ENCODE results near the gene RBMS3. TPM values are rescaled to one million over a fixed set of nuclear protein-coding genes. Genes with fewer than 3 reads are reported as not detected.

RBMS3 gene
- total RNA-seq, 1 donor from 2014 or later: 0.47 TPM

DNA sequence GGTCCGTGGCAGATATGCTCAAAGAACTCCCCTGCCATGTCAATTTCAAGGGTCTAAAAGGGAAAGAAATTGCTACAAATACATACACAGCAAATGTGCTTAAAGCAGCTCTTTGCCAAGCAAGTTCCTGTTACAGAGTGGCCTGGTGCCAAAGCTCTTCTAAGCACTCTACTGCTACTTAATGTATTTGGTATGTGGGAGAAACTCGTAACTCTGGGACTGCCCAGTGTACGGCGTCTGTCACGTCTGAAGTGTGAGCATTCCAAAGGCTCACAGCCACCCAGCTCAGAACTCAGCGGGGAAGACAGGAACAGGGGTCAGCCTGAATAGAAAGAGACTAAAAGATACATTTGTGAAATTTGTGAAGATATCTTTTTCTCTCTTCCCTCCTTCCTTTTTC is 54.6 kb downstream of the RBMS3 start:
- no peak overlapping the region for H3K4me2 ChIP-seq
- no peak overlapping the region for H3K27ac ChIP-seq
- H2AFZ ChIP-seq (replicated peaks): no peak overlapping the region

DNA sequence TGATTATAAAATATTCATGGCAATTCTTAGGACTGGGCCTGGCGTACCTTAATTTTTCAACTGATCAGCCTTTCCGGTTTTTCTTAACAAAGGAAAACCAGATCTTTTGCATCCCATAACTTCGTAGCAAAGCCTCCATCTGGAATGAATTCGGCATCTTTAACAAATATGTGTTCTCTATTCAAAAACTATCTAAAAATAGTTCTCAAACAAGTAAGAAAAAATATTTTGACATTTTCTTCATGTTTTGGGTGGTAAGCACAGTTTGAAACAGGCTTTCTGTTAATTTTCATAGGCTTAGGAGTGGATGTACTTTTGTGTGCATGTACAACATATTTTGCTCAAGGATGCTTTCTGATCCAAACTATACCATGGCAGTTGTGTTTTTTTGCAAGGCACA is 55.1 kb downstream of the RBMS3 start:
- Mint-ChIP-seq H3K36me3 (no peaks in the 10 kb centered on the region), H3K27ac (no peak overlapping the region), H3K4me1 (peaks cover 22% of the 10 kb centered on the region), H3K9me3 (no peaks in the 10 kb centered on the region), H3K4me3 (peak overlapping the region; percentile 15), H3K27me3 (ENCODE audit: insufficient read depth, low read depth) (no peaks in the 10 kb centered on the region)
- Histone ChIP-seq H3K4me2 (no peak overlapping the region), H3K27ac (no peak overlapping the region), H2AFZ (replicated peaks) (no peak overlapping the region), H3K4me3 (no peak overlapping the region), H3K9me3 (ENCODE audit: low read depth) (no peaks in the 10 kb centered on the region), H3K9ac (no peak overlapping the region), H3K4me1 (peaks cover 5% of the 10 kb centered on the region), H4K20me1 (ENCODE audit: low read depth) (no peaks in the 10 kb centered on the region), H3K36me3 (no peaks in the 10 kb centered on the region), H3K79me2 (ENCODE audit: low read depth) (no peaks in the 10 kb centered on the region), H3F3A (ENCODE audit: low read depth) (no peaks in the 10 kb centered on the region), H3K27me3 (no peaks in the 10 kb centered on the region)
- DNase-seq (ENCODE audit: low spot score): no peak
- TF ChIP-seq, protein P1, sequence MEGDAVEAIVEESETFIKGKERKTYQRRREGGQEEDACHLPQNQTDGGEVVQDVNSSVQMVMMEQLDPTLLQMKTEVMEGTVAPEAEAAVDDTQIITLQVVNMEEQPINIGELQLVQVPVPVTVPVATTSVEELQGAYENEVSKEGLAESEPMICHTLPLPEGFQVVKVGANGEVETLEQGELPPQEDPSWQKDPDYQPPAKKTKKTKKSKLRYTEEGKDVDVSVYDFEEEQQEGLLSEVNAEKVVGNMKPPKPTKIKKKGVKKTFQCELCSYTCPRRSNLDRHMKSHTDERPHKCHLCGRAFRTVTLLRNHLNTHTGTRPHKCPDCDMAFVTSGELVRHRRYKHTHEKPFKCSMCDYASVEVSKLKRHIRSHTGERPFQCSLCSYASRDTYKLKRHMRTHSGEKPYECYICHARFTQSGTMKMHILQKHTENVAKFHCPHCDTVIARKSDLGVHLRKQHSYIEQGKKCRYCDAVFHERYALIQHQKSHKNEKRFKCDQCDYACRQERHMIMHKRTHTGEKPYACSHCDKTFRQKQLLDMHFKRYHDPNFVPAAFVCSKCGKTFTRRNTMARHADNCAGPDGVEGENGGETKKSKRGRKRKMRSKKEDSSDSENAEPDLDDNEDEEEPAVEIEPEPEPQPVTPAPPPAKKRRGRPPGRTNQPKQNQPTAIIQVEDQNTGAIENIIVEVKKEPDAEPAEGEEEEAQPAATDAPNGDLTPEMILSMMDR (IDR thresholded peaks at IDR 0.05): no peak
- TF ChIP-seq EZH2phosphoT487 (IDR thresholded peaks at IDR 0.05): no peak

More for the DNA sequence above, 54.6 kb downstream of the RBMS3 start:
- no peaks in the 10 kb centered on the region for H3K9me3 ChIP-seq (ENCODE audit: low read depth)
- Mint-ChIP-seq H3K27ac (peak overlapping the region; percentile 80), H3K4me1 (peaks cover 22% of the 10 kb centered on the region), H3K4me3 (peak overlapping the region; percentile 15), H3K9me3 (no peaks in the 10 kb centered on the region), H3K36me3 (no peaks in the 10 kb centered on the region), H3K27me3 (ENCODE audit: insufficient read depth, low read depth) (no peaks in the 10 kb centered on the region)
- TF ChIP-seq, protein P1 (IDR thresholded peaks at IDR 0.05): no peak
- TF ChIP-seq EZH2 (IDR thresholded peaks at IDR 0.05) (no peak), EZH2phosphoT487 (IDR thresholded peaks at IDR 0.05) (no peak)
- DNase-seq (ENCODE audit: low spot score): peak; percentile 49
- no peaks in the 10 kb centered on the region for H3K36me3 ChIP-seq
- no peaks in the 10 kb centered on the region for H4K20me1 ChIP-seq (ENCODE audit: low read depth)
- H3K4me3 ChIP-seq: no peak overlapping the region
- no peaks in the 10 kb centered on the region for H3K27me3 ChIP-seq
- no peaks in the 10 kb centered on the region for H3F3A ChIP-seq (ENCODE audit: low read depth)
- no peaks in the 10 kb centered on the region for H3K79me2 ChIP-seq (ENCODE audit: low read depth)
- H3K4me1 ChIP-seq: peaks cover 5% of the 10 kb centered on the region
- H3K9ac ChIP-seq: no peak overlapping the region

DNA sequence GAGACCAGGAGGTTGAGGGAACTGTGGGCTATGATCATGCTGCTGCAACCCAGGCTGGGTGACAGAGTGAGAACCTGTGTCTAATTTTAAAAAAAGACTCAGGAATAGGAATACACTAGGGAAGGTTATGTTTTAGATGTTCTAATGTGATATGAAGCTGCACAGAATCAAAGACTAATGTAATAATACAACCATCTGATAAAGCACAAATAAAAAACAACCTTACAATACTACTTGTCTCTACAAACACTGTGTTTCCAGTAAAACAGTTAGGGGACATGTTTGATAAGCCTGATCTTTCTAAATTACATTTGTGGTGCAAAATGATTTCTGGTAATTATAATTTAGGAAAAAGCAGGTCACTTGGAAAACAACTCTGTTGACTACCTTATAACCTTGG is 56.7 kb downstream of the RBMS3 start:
- H3K27ac ChIP-seq: no peak overlapping the region
- H3K9me3 ChIP-seq (ENCODE audit: low read depth): no peaks in the 10 kb centered on the region
- Mint-ChIP-seq H3K27me3 (ENCODE audit: insufficient read depth, low read depth) (no peaks in the 10 kb centered on the region), H3K36me3 (no peaks in the 10 kb centered on the region), H3K9me3 (no peaks in the 10 kb centered on the region), H3K4me3 (no peak overlapping the region), H3K4me1 (peaks cover 22% of the 10 kb centered on the region), H3K27ac (no peak overlapping the region)
- no peak overlapping the region for H3K9ac ChIP-seq
- H3K27me3 ChIP-seq: no peaks in the 10 kb centered on the region
- no peak overlapping the region for H3K4me2 ChIP-seq
- no peak for DNase-seq (ENCODE audit: low spot score)
- no peak overlapping the region for H3K4me3 ChIP-seq
- no peaks in the 10 kb centered on the region for H3K36me3 ChIP-seq
- peaks cover 5% of the 10 kb centered on the region for H3K4me1 ChIP-seq
- H2AFZ ChIP-seq (replicated peaks): no peak overlapping the region
- no peaks in the 10 kb centered on the region for H3F3A ChIP-seq (ENCODE audit: low read depth)
- TF ChIP-seq EZH2 (IDR thresholded peaks at IDR 0.05) (no peak), EZH2phosphoT487 (IDR thresholded peaks at IDR 0.05) (no peak)
- TF ChIP-seq, protein P1 (IDR thresholded peaks at IDR 0.05): no peak
- H4K20me1 ChIP-seq (ENCODE audit: low read depth): no peaks in the 10 kb centered on the region
- H3K79me2 ChIP-seq (ENCODE audit: low read depth): no peaks in the 10 kb centered on the region
